PC-3 (cell line): ENCODE results near the gene WDR76. TPM values are rescaled to one million over a fixed set of nuclear protein-coding genes. Genes with fewer than 3 reads are reported as not detected.
A peak's percentile ranks its signal among the peaks of the same experiment; 100 is the strongest.
"Not testable (repeated sequence)": the region's sequence is repeated elsewhere in the genome, so short reads cannot be mapped to it uniquely, and the experiment has no call there.

Experiments
- ATAC-seq: fragments of 200-7000 bp; cut with Tn5 transposase; 2 replicates; pipeline ENCODE4 v1.9.1; 2020; ENCODE audit warnings: mild to moderate bottlenecking, moderate library complexity
- BruUV-seq: library from RNA; stranded (reverse); fragments of 400-500 nt; replicated peaks from 2 replicates; lab custom pipeline; 2021; lab: Mats Ljungman, UMichigan
- CTCF ChIA-PET: fragments of 300-600 bp; sonication (Branson Sonifier 250); formaldehyde crosslinking; loops from one replicate; lab custom pipeline; 2022; ENCODE audit warnings: antibody characterized with exemption; lab: Charles Lee
- POLR2A ChIA-PET: fragments of 300-600 bp; sonication (Branson Sonifier 250); formaldehyde crosslinking; loops from one replicate; lab custom pipeline; 2022; ENCODE audit warnings: antibody characterized with exemption; ENCODE audit not compliant: unreplicated experiment; lab: Charles Lee
- DNase-seq: peaks from one replicate; pipeline ENCODE4 v3.0.0-alpha.2; 2015
- H2AFZ ChIP-seq: fragments of 300-600 bp; sonication (generic); 2 replicates; pipeline ENCODE4 v1.6.0; 2016; ENCODE audit warnings: antibody characterized with exemption, low read length
- H3F3A ChIP-seq: fragments of 300-600 bp; sonication (generic); one replicate; pipeline ENCODE4 v1.6.0; 2017; ENCODE audit warnings: antibody characterized with exemption, low read length, control low read depth, mild to moderate bottlenecking; ENCODE audit not compliant: unreplicated experiment
- H3K27ac ChIP-seq: fragments of 300-600 bp; sonication (generic); 2 replicates; pipeline ENCODE4 v1.5.1; 2016; ENCODE audit warnings: mild to moderate bottlenecking, low read length
- H3K27me3 ChIP-seq: fragments of 300-600 bp; sonication (generic); 2 replicates; pipeline ENCODE4 v1.6.1; 2016; ENCODE audit warnings: low read length, mixed read lengths
- H3K36me3 ChIP-seq: fragments of 300-600 bp; sonication (generic); 2 replicates; pipeline ENCODE4 v1.6.1; 2016; ENCODE audit warnings: low read depth, mixed run types, low read length, mixed read lengths
- H3K4me1 ChIP-seq: fragments of 300-600 bp; sonication (generic); 2 replicates; pipeline ENCODE4 v1.5.1; 2016; ENCODE audit warnings: low read length; ENCODE audit not compliant: insufficient read depth
- H3K4me2 ChIP-seq: fragments of 300-600 bp; sonication (generic); 2 replicates; pipeline ENCODE4 v1.6.0; 2016; ENCODE audit warnings: low read length
- H3K4me3 ChIP-seq: fragments of 300-600 bp; sonication (generic); 2 replicates; pipeline ENCODE4 v1.5.1; 2016; ENCODE audit warnings: mild to moderate bottlenecking, low read length, mixed read lengths
- H3K79me2 ChIP-seq: fragments of 300-600 bp; sonication (generic); 2 replicates; pipeline ENCODE4 v1.6.1; 2017; ENCODE audit warnings: low read length, mixed read lengths
- H3K9ac ChIP-seq: fragments of 300-600 bp; sonication (generic); 2 replicates; pipeline ENCODE4 v1.6.0; 2016; ENCODE audit warnings: mild to moderate bottlenecking, low read length
- H3K9me2 ChIP-seq: fragments of 300-600 bp; sonication (generic); replicated peaks from 2 replicates; pipeline ENCODE4 v1.6.1; 2016; ENCODE audit warnings: mixed run types, low read length, mixed read lengths
- H3K9me3 ChIP-seq: fragments of 300-600 bp; sonication (generic); 2 replicates; pipeline ENCODE4 v1.6.1; 2016; ENCODE audit warnings: low read length, mixed read lengths
- H4K20me1 ChIP-seq: fragments of 300-600 bp; sonication (generic); 2 replicates; pipeline ENCODE4 v1.6.1; 2016; ENCODE audit warnings: low read length, mixed read lengths
- CTCF ChIP-seq: fragments of 300-600 bp; sonication (generic); conservative IDR thresholded peaks from 2 replicates; pipeline ENCODE4 v1.5.1; 2017; ENCODE audit warnings: antibody characterized with exemption, low read depth, mild to moderate bottlenecking, low read length
- EZH2 ChIP-seq: fragments of 300-600 bp; sonication (generic); IDR thresholded peaks from one replicate; pipeline ENCODE4 v1.6.1; 2017; ENCODE audit warnings: antibody characterized with exemption, mild to moderate bottlenecking, low read length; ENCODE audit not compliant: unreplicated experiment
- EZH2phosphoT487 ChIP-seq: fragments of 300-600 bp; sonication (generic); IDR thresholded peaks from 2 replicates; pipeline ENCODE4 v1.6.1; 2018; ENCODE audit warnings: mild to moderate bottlenecking, antibody characterized with exemption, low read length, borderline replicate concordance
- intact Hi-C: fragments of 100-400 bp; cut with micrococcal nuclease; formaldehyde crosslinking; loops from 2 replicates; pipeline ENCODE4 v1.9.0; 2023
- total RNA-seq: library from RNA; depleted of rRNA; stranded (reverse); fragments of >200 nt; gene quantifications from 2 replicates; pipeline ENCODE4 v1.2.3, GENCODE V29; 2014

Gene WDR76
- total RNA-seq, 1 experiment from 2014 or later, result 29.0 TPM

GRCh38 chr15:43821505-43821904, 5.3 kb upstream of the WDR76 start:
- H3K9me2 ChIP-seq, result no peaks in the 10 kb centered on the region
- no peaks in the 10 kb centered on the region for H4K20me1 ChIP-seq
- H3K9me3 ChIP-seq, result no peaks in the 10 kb centered on the region
- H3K36me3 ChIP-seq, result peaks cover 11% of the 10 kb centered on the region
- H2AFZ ChIP-seq, result no peak overlapping the region
- no TSS peak for BruUV-seq
- H3F3A ChIP-seq, result no peaks in the 10 kb centered on the region
- no peak overlapping the region for H3K27ac ChIP-seq
- ChIA-PET CTCF (interaction anchor here (0.7 kb wide), 1 partner anchor 281 kb away, joined by 6 read pairs; no protein-coding TSS in a partner anchor), POLR2A (interaction anchor here (0.6 kb wide), 2 partner anchors 12 to 21 kb away, joined by 10 read pairs; partner anchors contain the start of gene SERINC4)
- no peak for DNase-seq
- H3K27me3 ChIP-seq, result no peaks in the 10 kb centered on the region
- peak overlapping the region; percentile 24; the same call in 1 of the 2 replicates for H3K4me3 ChIP-seq
- H3K4me2 ChIP-seq, result peak overlapping the region; percentile 23
- peaks cover 71% of the 10 kb centered on the region for H3K79me2 ChIP-seq
- no peak overlapping the region for H3K9ac ChIP-seq
- intact Hi-C loops, result loop anchor here (10.0 kb wide), 1 partner anchor 603 kb away; the partner anchor contains the start of gene CTDSPL2
- TF ChIP-seq CTCF, result no peak
- TF ChIP-seq EZH2, result no peak
- TF ChIP-seq EZH2phosphoT487, result no peak
- no peak for ATAC-seq
- H3K4me1 ChIP-seq, result peaks cover 20% of the 10 kb centered on the region

GRCh38 chr15:43824302-43825246, 2.2 kb upstream of the WDR76 start, which contains the start of gene MFAP1:
Gene MFAP1, minus strand, starts transcription at chr15:43824690. Its CDS starts 121 bp downstream, at chr15:43824569.
- Histone ChIP-seq H3K9me2 (no peaks in the 10 kb centered on the region), H4K20me1 (no peaks in the 10 kb centered on the region; the same call in 1 of the 2 replicates), H3K4me3 (peak within 1 kb of the TSS; percentile 91), H3K9me3 (no peaks in the 10 kb centered on the region), H3K36me3 (no peaks in the 10 kb centered on the region; the same call in none of the 2 replicates), H3K4me2 (peak within 1 kb of the TSS; percentile 94), H3K27ac (peak within 1 kb of the TSS; percentile 85), H3K27me3 (no peaks in the 10 kb centered on the region), H3K4me1 (peaks cover 34% of the 10 kb centered on the region), H2AFZ (peak within 1 kb of the TSS; percentile 73), H3K9ac (peak within 1 kb of the TSS; percentile 91), H3K79me2 (peaks cover 81% of the 10 kb centered on the region), H3F3A (no peaks in the 10 kb centered on the region)
- DNase-seq (peak; percentile 97), ATAC-seq (peak; percentile 75)
- POLR2A ChIA-PET, result interaction anchor here (0.5 to 0.9 kb wide), 8 partner anchors 15 to 718 kb away, joined by 3 to 6 read pairs (median 3); partner anchors contain the start of genes HYPK and SERINC4
- CTCF ChIA-PET, result interaction anchor here (1.1 kb wide), 1 partner anchor 48 kb away, joined by 4 read pairs; the partner anchor contains the start of gene ELL3
- TSS peak; percentile 92 for BruUV-seq
- TF ChIP-seq EZH2phosphoT487, result no peak
- TF ChIP-seq CTCF, result no peak
- no peak for TF ChIP-seq EZH2
- intact Hi-C loops, result loop anchor here (1.0 to 10.0 kb wide), 2 partner anchors 23 to 600 kb away; partner anchors contain the start of gene CTDSPL2

- DNase-seq, H3K4me2 ChIP-seq, H3K9me2 ChIP-seq, H3F3A ChIP-seq, H3K9me3 ChIP-seq, ATAC-seq, H3K4me3 ChIP-seq, BruUV-seq, H3K9ac ChIP-seq, H4K20me1 ChIP-seq, H2AFZ ChIP-seq, H3K36me3 ChIP-seq, H3K27me3 ChIP-seq, H3K27ac ChIP-seq: not testable (repeated sequence)
- intact Hi-C loops, result loop anchor here (10.0 kb wide), 1 partner anchor 599 kb away; the partner anchor contains the start of gene CTDSPL2
- peaks cover 34% of the 10 kb centered on the region for H3K4me1 ChIP-seq
- ChIA-PET POLR2A (interaction anchor here (0.6 to 0.9 kb wide), 3 partner anchors 14 to 66 kb away, joined by 3 read pairs; partner anchors contain the start of genes HYPK and SERINC4), CTCF (interaction anchor here (1.1 kb wide), 1 partner anchor 49 kb away, joined by 4 read pairs; the partner anchor contains the start of gene ELL3)
- peaks cover 80% of the 10 kb centered on the region for H3K79me2 ChIP-seq
These were observed 1.5 kb upstream of the WDR76 start for GRCh38 chr15:43825305-43825704.
